NT2/D1 (cell line): ENCODE results near the gene MVP.
A peak's percentile ranks its signal among the peaks of the same experiment; 100 is the strongest.

Experiments used
- DNase-seq: peaks from one replicate; pipeline ENCODE4 v3.0.0-alpha.2; 2011; ENCODE audit warnings: low read depth, low spot score
- H3K27me3 ChIP-seq: 2 replicates; pipeline ENCODE4 v1.6.0; 2011; ENCODE audit warnings: mild to moderate bottlenecking; ENCODE audit not compliant: insufficient read length, insufficient read depth
- H3K36me3 ChIP-seq: 2 replicates; pipeline ENCODE4 v1.6.1; 2011; ENCODE audit warnings: mild to moderate bottlenecking, low read length, mixed read lengths; ENCODE audit not compliant: insufficient read depth, insufficient read length
- H3K4me1 ChIP-seq: 2 replicates; pipeline ENCODE4 v1.5.1; 2011; ENCODE audit not compliant: insufficient read depth, insufficient read length
- H3K4me3 ChIP-seq: 2 replicates; pipeline ENCODE4 v1.5.1; 2011; ENCODE audit warnings: low read depth; ENCODE audit not compliant: insufficient read length
- H3K9ac ChIP-seq: 2 replicates; pipeline ENCODE4 v1.6.0; 2011; ENCODE audit warnings: low read depth; ENCODE audit not compliant: insufficient read length
- H3K9me3 ChIP-seq: 2 replicates; pipeline ENCODE4 v1.5.1; 2011; ENCODE audit warnings: mild to moderate bottlenecking, low read length; ENCODE audit not compliant: insufficient read depth
- SUZ12 ChIP-seq: IDR thresholded peaks from 2 replicates; pipeline ENCODE4 v1.6.1; 2011; ENCODE audit not compliant: insufficient read length, insufficient read depth; ENCODE audit errors: extremely low read depth
- YY1 ChIP-seq: IDR thresholded peaks from 2 replicates; pipeline ENCODE4 v1.6.1; 2011; ENCODE audit not compliant: insufficient read length, insufficient read depth
- ZNF274 ChIP-seq: IDR thresholded peaks from 2 replicates; pipeline ENCODE4 v1.6.1; 2011; ENCODE audit warnings: mild to moderate bottlenecking, low read depth, low read length

The MVP gene

DNA sequence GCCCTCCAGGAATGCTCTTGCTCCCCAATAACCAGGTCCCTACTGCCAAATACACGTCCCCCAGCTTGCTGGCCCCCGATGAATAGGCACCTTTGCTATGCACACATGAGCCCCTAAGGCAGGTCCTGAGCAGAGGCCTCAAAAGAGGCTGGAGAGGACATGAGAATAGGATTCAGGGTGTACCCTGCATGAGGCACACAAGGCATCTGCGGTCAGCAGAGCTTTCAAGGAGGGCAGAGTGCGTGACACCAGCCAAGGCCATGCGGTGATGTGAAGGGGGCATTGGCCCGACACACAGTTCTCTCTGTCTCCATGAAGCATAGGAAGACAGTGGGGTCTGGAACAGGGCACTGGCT, 72.2 kb downstream of the MVP start:
- no peak for TF ChIP-seq SUZ12
- TF ChIP-seq ZNF274, result no peak
- no peak for TF ChIP-seq YY1
- Histone ChIP-seq H3K4me3 (no peak overlapping the region), H3K9me3 (no peaks in the 10 kb centered on the region)

DNA sequence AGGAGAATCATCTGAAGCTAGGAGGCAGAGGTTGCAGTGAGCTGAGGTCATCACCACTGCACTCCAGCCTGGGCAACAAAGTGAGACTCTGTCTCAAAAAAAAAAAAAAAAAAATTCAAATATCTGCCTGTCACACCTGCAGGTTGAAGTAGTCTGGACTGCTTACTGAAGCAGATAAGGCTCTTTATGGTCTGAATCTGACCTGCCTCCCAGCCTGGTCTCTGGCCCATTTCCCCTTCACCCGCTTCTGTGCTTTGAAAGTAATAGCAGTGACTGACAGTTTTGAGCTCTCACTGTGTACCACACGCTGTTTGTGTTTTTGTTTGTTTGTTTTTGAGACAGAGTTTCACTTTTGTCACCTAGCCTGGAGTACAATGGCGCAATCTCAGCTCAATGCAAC, 73.3 kb downstream of the MVP start:
- H3K9me3 ChIP-seq, result no peaks in the 10 kb centered on the region
- no peak for DNase-seq
- H3K4me1 ChIP-seq, result peaks cover 14% of the 10 kb centered on the region
- no peak for TF ChIP-seq YY1
- H3K27me3 ChIP-seq, result no peaks in the 10 kb centered on the region
- H3K9ac ChIP-seq, result no peak overlapping the region
- peaks cover 7% of the 10 kb centered on the region for H3K36me3 ChIP-seq
- H3K4me3 ChIP-seq, result no peak overlapping the region

More for the DNA sequence above, 72.2 kb downstream of the MVP start:
- Histone ChIP-seq H3K27me3 (no peaks in the 10 kb centered on the region), H3K36me3 (peaks cover 7% of the 10 kb centered on the region), H3K9ac (peak overlapping the region; percentile 14), H3K4me1 (peaks cover 10% of the 10 kb centered on the region)
- DNase-seq, result no peak

DNA sequence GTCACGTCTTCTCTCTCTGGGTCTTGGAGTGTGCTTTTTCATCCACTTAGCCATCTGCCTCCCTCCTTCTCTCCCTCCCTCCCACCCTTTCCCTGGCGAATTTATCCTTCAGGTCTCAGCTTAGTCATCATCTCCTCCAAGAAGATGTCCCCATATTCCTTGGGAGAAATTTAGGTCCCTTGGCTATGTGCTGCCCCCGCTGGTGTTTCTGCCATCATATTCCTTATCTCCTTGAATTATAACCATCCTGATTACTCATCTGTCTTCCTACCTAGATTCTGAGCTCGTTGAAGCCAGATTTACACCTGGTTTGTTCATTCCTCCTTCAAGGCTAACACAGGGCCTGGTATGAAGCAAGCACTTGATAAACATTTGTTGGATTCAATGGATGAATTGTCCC, 74.1 kb downstream of the MVP start:
- H3K4me3 ChIP-seq, result no peak overlapping the region
- no peaks in the 10 kb centered on the region for H3K9me3 ChIP-seq
- no peak for DNase-seq
- peaks cover 14% of the 10 kb centered on the region for H3K4me1 ChIP-seq
- peaks cover 7% of the 10 kb centered on the region for H3K36me3 ChIP-seq
- no peak for TF ChIP-seq SUZ12
- no peak for TF ChIP-seq ZNF274
- TF ChIP-seq YY1, result no peak
- no peaks in the 10 kb centered on the region for H3K27me3 ChIP-seq
- H3K9ac ChIP-seq, result no peak overlapping the region

DNA sequence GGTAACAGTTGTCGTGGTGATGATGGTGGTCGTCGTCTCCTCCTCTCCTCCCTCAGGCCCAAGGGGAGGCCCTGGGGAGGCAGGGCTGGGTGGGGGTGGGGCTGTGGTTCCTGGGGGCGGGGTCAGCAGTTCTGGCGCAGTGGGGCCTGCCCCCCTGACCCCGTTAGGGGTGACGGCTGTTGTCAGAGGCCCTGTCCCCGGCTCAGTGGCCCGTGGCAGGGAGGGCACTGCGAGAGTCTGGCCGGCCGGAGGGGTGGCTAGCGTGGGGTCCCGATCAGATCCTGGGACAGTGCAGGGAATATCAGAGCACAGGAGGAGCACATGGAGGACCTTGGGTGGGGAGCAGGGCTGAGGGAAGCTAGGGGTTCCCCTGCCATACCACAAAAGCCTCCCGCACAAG, 76.6 kb downstream of the MVP start:
- TF ChIP-seq ZNF274, result no peak
- TF ChIP-seq SUZ12, result no peak
- TF ChIP-seq YY1, result no peak
- H3K27me3 ChIP-seq, result no peaks in the 10 kb centered on the region
- H3K36me3 ChIP-seq, result peaks cover 9% of the 10 kb centered on the region
- H3K4me3 ChIP-seq, result no peak overlapping the region
- no peaks in the 10 kb centered on the region for H3K9me3 ChIP-seq
- DNase-seq, result no peak
- no peak overlapping the region for H3K9ac ChIP-seq
- peaks cover 14% of the 10 kb centered on the region for H3K4me1 ChIP-seq

DNA sequence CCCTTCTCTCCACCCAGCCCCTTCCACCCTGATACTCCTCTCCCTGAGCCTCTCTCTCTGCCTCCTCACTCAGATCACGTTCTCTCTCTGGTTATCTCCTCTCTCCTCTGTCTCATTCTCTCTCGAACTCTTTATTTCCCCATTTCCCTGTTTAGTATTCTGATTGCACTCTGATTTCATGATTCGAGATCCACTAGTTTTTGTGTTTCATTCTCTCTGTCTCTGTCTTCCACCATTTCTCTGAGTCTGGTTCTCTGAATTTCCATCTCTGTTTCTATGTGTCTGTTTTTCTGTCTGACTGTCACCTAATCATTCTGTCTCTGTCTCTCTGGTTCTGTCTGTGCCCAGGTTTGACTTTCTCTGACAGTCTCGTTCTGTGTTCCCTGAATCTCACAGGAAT, 77.1 kb downstream of the MVP start:
- Histone ChIP-seq H3K9me3 (no peaks in the 10 kb centered on the region), H3K36me3 (peaks cover 11% of the 10 kb centered on the region), H3K9ac (no peak overlapping the region), H3K4me3 (no peak overlapping the region), H3K4me1 (peaks cover 13% of the 10 kb centered on the region), H3K27me3 (no peaks in the 10 kb centered on the region)
- TF ChIP-seq ZNF274, result no peak
- no peak for TF ChIP-seq SUZ12
- TF ChIP-seq YY1, result no peak
- no peak for DNase-seq
